Stimulated activated CD8-positive, alpha-beta memory T cell treated with anti-CD3 and anti-CD28 coated beads, Interleukin-7, amount 100 ng/mL, for 1 hour (primary cell): ENCODE data around the gene MRPS35.

Experiments
- DNase-seq, 2 donors: peaks; one replicate each; pipeline ENCODE4 v3.0.0-alpha.2; 2020; ENCODE audit warnings: low read depth in 2 of 2

MRPS35 gene

DNA sequence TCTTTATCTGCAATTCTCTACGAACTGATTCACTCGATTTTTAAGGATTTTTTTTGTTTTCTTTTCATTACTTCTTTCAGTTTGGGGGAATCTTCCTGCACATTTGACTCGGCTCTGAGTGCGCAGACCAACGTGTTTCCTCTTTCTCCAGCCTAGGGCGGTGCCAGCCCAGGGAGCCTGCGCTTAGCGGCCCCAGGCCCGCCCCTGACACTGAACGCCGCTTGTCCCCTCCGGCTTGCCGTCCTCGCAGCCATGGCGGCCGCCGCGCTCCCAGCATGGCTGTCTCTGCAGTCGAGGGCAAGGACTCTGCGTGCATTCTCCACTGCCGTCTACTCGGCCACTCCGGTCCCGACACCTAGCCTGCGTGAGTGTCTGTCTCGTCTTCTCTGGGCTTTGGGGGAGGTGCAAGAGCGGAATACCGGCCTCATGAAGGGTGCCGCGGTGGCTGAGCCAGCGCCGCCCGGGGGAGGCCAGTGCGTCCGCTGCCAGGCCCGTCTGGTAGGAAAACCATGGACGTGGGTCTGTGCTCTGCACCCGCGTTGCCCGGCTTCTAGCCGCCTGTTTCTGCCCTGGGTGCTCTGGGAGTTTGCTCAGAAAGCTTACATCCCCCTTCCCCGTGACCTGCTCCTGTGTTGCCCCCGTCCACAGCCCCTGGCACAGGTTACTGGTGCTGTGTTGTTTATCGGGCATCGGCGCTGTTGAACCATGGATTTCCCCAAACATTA is at the start of gene MRPS35:
MRPS35 (plus strand) TSS at position 241 of the 725 bp plus-strand sequence; CDS start at position 253, 12 bp downstream.
- peak; percentile 77 to 82 for DNase-seq

DNA sequence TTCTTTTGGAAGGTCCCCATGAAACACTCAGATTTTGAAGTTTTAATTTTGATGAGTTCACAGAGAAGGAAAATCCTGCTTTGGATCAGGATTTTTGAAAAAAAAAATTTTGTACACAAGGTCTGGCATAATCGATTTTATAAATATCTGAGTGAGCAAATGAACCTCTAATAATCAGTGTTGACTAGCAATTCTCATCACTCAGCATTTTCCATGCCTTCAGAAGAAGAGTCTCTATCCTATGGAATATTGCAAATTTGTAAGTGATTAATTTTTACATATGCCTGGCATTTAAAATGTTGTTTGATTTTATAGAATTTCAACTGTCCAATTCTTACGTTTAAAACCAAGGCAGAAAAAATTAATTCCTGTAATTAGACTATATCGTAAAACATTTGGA is 44.9 kb upstream of the MRPS35 start:
- DNase-seq: no peak

DNA sequence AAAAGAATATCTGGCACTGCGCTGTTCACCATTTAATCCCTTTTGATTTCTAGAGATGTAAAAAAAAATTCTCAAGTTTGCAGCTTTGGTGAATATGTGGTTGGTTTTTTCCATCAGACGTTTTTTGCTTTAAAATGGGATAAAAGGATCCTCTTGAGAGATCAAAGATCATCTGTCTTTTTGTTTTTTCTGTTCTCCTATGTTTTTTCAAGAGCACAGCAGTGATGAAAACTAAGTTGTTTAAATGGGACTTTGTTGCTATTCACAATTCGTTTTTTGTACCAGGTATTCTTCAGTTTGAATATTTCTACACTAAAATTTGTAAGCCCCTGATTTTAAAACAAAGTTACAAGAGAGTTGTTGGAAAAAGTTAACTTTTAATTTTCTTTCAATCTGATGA is 44.1 kb upstream of the MRPS35 start:
- no peak for DNase-seq

DNA sequence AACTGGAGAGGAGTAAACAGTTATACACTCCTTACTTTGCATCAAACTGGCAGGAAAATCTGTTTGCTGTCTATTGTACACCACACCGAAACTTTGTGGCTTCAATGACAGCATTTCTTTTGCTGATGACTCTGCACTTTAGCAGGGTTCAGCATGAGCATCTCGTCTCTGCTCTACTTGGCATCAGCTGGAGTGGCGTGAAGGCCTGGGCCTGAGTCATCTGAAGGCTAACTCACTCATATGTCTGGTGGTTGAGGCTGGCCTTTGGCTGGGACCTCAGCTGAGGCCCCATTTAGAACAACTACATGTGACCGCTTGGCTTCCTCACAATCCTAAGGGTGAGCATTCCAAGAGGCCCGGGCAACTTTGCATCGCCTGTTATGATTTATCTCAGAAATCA is 43.1 kb upstream of the MRPS35 start:
- DNase-seq: no peak

DNA sequence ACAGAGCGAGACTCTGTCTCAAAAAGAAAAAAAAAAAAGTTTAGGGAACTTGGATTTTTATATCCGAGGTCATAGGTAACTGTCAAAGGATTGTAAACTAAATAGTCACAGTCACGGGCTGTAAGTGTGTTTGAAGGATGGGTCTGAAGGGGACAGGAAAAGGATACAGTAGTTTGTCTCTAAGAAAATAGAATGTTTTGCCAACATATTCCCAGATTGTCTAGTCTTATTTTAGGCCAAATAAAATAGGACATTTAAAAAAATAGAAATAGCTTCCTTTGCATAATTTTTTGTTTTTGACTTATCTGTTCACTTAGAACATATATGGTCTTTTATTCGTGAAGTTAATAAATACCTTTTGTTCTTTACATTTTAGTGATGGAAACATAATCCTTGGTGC is 38.6 kb upstream of the MRPS35 start:
- DNase-seq: no peak

DNA sequence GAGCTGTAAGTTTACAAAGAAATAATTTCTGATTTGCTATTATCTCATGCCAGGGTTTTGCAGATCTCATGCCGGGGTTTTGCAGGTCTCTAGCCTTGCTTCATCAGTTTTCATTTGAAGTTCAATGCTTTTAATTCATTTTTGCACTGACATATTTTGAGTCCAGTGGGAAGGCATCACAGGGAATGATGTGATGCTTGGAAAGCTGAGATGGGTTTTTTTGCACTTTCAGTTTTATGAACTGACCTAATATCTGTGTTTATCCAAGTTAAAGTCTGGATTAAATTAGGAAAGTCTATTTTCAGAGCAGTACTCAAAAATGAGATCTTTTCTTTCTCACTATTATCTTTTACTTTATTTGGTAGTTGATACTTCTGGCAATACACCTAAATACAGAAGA is 38.0 kb upstream of the MRPS35 start:
- no peak for DNase-seq

DNA sequence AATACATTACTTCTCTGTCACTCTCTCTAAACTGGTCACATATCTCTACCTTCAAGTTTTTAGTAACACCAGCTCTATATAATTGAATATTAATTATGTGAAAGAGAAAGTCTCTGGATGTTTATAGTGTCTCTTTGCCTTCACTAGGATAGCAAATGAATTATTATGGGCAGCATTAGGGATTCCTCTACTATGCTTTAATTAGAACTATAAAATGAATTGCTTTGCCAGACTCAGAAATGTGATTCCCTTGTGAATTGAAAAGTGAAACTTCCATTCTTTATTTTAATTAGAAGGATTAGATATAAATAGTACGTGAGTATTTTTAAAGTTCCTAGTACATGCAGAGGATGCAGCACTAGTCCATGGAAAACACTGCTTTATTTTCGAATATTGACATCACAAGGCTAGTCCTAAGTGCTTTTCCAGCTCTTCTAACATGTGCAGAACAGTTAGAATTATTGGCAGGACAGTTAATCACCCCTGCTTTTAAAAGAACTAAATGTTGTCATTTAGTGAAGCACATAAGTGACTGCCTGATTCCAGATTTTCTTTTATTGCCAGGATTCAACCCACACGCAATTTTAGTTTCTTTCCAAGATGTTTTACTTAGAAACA is 37.4 kb upstream of the MRPS35 start:
- no peak for DNase-seq

DNA sequence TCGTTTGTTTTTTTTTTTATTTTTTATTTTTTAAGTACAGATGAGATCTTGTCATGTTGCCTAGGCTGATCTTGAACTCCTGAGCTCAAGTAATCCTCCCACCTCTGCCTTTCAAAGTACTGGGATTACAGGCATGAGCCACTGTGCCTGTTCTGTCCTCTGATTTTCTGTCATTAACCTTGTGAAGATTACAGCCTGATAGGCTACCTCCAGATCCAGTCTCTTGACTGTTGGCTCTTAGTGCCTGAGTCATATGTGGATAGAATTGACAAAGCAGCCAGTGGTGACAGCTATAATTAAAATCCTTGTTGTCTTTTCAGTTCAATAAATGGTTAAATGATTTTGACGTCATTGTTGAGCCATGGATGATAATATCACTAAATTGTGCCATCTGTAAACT is 35.6 kb upstream of the MRPS35 start:
- no peak for DNase-seq

DNA sequence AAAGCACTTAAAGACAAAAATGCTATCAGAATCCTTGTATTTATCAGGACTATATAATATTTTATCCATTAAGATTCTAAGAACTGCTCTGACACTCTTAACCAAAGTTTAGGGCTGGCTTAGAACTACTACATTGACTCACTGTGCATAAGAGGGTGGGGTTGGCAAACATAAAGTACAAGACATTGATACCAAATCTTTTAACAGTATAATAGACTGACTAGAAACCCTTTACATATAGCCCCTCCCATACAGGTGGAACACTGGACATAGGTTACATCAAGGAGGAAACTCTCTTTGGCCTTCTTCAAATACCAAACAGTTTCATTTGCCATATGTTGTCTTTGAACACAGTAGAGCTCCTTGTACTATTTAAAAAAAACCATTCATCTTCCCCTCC is 30.0 kb upstream of the MRPS35 start:
- DNase-seq: no peak

DNA sequence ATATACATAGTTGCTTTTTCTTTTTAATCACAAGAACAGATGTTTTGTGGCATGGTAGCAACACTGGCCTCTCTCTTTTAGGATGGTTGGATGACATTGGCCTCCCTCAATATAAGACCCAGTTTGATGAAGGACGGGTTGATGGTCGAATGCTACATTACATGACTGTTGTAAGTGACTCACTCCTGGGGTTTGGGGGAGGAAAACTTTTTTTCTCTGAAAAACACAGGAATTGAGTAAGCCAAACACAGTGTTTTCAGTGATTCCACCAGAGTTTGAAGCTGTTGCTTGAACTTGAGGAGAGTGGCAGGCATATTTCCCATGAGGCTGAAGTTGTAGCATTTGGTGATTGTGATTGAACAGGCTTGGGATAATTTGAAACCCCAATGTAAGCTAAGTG is 28.1 kb upstream of the MRPS35 start:
- no peak for DNase-seq

DNA sequence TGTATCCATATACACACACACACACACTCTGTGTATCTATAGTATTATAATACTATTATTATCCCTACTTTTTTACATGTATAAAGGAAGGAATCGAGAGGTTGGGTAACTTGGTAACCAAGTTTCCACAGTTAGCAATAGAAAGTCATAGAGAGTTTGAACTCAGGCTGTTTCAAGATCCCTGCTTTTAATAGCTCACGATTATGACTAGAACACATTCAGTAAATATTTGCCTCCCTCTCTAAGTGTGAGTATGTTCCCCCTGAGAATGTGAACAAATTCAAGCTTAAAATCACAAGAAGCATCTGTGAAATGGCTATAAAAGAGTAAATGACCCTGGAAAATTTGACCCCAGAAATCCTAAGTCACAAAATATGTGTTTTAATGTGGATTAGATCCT is 25.4 kb upstream of the MRPS35 start:
- DNase-seq: no peak

DNA sequence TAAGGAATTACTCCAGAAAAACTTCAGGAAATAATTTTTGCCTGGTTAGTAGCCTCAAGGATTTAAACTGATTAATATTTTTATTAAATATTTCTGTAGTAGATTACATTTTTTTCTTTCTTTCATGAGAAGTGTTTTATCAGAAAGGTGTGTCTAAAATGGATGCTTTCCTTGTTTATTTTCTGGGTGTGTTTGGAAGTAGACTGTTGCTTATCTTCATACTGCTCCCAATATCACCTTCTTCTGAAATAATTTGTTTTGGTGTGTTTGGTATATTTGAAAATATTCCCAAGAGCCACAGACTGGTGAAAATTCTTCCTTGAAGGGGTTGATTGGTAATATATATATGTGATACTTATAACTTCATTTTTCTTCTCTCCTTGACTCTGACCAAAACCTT is 24.5 kb upstream of the MRPS35 start:
- no peak for DNase-seq

DNA sequence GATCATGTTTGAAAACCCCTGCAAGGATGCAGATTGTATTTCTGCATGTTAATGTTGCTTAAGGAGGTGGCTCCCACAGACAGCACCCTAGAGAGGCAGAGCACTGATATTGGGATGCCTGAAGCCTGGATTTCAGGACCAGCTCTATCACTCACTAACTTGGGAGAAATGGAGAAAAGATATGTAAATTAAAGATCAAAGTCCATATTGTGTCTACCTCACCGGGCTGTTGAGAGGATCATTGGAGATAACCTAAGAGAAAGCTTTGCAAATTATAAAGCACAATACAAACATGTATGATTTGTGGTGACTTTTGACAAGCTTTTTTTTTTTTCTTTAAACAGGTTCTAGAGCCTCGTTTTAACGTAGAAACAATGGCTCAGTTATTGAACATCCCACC is 22.0 kb upstream of the MRPS35 start:
- DNase-seq: no peak

DNA sequence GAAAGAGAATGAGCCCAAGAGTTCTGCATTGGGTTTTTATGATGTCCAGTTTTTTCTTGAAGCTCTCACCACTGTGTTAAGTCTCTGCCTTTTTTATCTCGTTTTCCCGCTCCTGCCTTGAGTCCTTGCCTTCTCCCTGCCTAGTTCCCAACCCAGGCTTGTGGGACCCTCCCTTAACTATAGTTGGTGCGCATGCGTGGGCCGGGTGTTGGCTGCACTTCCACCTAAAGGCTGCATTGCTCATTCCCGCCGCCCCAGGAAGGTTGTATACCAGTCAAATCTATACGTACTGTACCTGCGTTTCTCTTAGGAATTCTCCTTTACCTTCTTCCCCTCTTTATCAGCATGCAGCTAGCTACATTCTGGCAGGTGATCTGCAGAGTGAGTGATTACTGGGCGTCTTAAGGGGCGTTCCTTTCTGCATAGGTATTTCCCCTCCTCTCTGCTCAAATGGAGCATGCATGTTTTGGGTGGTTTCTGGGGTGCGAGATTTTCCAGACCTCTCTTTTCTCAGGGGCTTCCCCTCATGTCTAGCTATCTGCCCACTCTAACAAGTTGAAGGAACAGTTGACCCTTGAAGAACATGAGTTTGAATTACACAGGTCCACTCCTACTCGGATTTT is 21.0 kb upstream of the MRPS35 start:
- DNase-seq: no peak

DNA sequence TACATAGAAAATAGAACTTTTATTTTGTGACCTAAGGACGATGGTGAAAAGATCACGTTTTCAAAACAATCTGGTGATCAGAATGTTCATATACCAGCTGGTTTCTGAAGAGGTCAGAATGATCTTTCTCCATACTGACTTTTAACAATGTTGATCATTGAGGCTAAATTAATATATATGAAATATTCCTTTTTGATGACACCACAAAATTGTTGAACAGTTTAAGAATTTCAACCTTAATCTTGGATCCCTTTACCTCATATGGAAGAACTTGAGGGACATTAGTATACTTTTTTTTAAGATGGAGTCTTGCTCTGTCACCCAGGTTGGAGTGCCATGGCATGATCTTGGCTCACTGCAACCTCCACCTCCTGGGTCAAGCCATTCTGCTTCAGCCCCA is 17.2 kb upstream of the MRPS35 start:
- no peak for DNase-seq

DNA sequence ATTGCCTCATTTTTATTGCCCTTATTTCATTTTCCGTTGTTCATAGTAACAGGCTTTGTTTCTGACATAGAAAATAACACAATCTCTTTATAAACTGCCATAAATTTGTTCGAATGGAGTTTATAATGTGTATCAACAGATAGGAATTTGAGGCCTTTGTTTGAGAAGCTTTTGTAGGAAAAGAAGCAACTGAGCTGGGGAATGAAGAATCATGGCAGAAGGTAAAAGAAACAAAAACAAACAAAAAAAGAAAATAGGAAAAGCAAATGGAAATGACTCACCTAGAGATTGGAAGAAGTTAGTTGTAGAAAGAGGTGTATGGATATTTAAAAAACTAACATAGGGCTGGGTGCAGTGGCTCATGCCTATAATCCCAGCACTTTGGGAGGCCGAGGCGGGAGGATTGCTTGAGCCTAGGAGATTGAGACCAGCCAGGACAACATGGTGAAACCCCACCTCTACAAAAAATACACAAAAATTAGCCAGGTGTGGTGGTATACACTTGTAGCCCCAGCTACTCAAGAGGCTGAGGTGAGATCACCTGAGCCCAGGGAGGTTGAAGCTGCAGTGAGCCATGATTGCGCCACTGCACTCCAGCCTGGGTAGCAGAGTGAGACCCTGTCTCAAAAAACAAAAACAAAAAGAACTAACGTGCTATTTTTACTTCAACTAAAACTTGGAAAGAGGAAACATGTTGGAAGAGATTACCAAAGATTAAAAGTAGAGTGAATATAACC is 14.9 kb upstream of the MRPS35 start:
- no peak for DNase-seq

DNA sequence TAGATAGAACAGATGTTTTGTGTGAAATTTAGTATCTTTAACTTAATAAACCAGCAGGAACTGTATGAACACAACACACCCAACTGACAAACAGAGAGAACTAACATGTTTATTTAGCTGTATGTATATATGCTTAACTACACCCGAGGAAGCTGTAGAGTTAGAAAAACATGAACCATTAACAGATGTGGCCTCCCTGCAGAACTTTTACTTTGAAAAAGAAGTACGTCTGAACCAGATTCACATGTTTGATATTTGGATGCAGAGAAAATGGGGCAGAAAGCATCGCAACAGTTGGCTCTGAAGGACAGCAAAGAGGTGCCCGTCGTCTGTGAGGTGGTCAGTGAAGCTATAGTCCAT is 14.4 kb upstream of the MRPS35 start, which contains the start of gene REP15:
REP15 (plus strand) TSS at position 155 of the 360 bp plus-strand sequence; CDS start at position 271, 116 bp downstream.
- DNase-seq: no peak

DNA sequence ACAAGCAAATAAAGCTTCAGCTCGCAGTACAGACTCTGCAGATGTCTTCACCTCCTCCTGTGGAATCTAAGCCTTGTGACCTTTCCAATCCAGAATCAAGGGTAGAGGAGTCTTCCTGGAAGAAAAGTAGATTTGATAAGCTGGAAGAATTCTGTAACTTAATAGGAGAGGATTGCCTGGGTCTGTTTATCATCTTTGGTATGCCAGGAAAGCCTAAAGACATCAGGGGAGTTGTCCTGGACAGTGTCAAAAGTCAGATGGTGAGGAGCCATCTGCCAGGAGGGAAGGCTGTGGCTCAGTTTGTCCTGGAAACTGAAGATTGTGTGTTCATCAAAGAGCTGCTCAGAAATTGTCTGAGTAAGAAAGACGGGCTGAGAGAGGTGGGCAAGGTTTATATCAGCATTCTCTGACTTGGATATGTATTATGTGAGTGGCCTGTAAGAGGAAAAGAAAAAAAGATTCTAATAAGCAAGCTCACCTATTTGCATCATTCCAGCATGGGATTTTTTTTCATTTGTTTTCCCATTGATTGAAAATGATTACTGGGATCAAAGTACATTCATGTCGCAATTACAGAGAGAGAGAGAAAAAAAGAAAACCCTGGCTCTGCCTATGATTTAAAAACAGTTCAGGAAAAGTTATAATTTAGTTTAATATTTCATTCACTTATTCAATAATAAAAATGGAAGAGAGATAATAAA is 13.6 kb upstream of the MRPS35 start:
- no peak for DNase-seq

DNA sequence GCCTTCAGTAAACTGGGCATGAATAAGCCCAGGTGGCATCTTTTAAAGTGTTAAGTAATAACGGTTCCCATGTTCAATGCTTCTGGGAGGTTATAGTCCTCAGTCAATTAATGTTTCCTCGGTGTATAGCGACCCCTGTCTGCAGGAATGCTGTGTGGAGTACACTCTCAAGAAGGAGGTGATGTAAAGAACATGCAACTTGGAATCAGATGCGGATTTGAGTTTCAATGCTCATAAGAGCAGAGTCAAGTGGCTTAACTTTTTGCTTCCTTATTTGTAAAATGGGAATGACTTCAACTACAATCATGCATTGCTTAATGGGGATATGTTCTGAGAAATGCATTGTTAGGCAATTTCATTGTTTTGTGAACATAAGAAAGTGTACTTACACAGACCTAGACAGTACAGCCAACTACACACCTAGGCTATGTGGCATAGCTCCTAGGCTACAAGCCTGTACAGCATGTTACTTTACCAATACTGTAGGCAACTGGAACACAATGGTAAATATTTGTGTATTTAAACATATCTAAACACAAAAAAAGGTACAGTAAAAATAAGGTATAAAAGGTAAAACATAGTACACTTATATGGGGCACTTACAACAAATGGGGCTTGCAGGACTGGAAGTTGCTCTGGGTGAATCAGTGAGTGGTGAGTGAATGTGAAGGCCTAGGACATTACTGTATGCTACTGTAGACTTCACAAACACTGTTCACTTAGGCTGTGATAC is 6.7 kb upstream of the MRPS35 start:
- DNase-seq: peak; percentile 30 to 34

DNA sequence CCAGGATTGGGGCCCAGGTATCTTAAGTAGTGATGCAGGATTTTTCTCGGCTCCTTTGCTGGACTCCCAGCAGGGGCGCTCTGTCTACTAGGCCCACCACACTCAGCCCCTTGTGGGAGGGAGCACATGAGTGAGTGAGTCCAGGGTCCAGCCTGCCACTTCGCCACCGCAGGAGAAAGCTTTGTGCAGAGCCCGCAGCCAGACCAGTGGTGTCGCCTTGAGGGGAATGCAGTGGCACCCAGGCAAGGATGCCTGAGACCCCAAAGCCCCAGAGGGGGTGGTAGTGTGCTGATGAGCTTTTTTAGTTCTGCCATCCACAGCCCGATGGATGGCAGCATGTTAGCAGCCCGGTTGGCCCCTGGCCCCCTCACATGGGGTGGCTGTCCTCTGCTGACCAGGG is 5.4 kb upstream of the MRPS35 start:
- no peak for DNase-seq

DNA sequence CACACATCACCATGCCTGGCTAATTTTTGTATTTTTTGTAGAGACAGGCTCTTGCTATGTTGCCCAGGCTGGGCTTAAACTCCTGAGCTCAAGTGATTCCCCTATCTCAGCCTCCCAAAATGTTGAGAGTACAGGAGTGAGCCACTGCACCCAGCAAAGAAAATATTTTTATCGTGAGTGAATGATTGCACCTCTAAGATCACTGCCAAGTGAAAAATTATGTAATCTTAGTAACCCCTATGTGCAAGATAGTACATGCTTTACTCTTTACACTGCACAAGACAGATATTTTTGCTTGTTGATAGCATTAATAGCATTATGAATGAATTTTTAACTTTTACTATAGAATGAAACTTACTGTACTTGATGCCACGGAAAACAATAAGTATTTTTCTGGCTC is 3.4 kb upstream of the MRPS35 start:
- no peak for DNase-seq
